Liver (tissue), 3 donors: Measurements from ENCODE around the gene ETFBKMT.

Experiments
- EGR1 ChIP-seq, 2 donors: IDR thresholded peaks; 2 replicates each; pipeline ENCODE4 v1.6.1; 2016 to 2018; ENCODE audit warnings: antibody characterized with exemption in 2 of 2, low read depth in 2 of 2
- GABPA ChIP-seq, 2 donors: IDR thresholded peaks in 1 of 2; conservative IDR thresholded peaks in 1 of 2; 2 replicates each; pipeline ENCODE4 v1.6.1; 2016; ENCODE audit warnings: antibody characterized with exemption in 2 of 2, mild to moderate bottlenecking in 1 of 2, moderate library complexity in 1 of 2
- JUND ChIP-seq, 2 donors: IDR thresholded peaks; 2 replicates each; pipeline ENCODE4 v1.6.1; 2016; ENCODE audit warnings: antibody characterized with exemption in 2 of 2
- RAD21 ChIP-seq, 2 donors: IDR thresholded peaks; 2 replicates each; pipeline ENCODE4 v1.6.1; 2016; ENCODE audit warnings: antibody characterized with exemption in 2 of 2, mild to moderate bottlenecking in 2 of 2
- SP1 ChIP-seq: IDR thresholded peaks from 2 replicates; pipeline ENCODE4 v1.6.1; 2018; ENCODE audit warnings: antibody characterized with exemption, mild to moderate bottlenecking
- TAF1 ChIP-seq: conservative IDR thresholded peaks from 2 replicates; pipeline ENCODE4 v1.6.1; 2016; ENCODE audit warnings: antibody characterized with exemption, mild to moderate bottlenecking
- YY1 ChIP-seq: IDR thresholded peaks from 2 replicates; pipeline ENCODE4 v1.6.1; 2016; ENCODE audit warnings: antibody characterized with exemption, mild to moderate bottlenecking
- TF ChIP-seq, protein P1 (sequence below): fragments of 150-350 bp; IDR thresholded peaks from 2 replicates; pipeline ENCODE4 v1.5.1; 2017; ENCODE audit warnings: improper control_type of control experiment, low read depth, low read length; ENCODE audit not compliant: missing input control
- TF ChIP-seq, protein P2 (sequence below): IDR thresholded peaks from 2 replicates; pipeline ENCODE4 v1.6.1; 2016; ENCODE audit warnings: antibody characterized with exemption
- donor health status: healthy.
- donor health status: healthy.

DNA sequence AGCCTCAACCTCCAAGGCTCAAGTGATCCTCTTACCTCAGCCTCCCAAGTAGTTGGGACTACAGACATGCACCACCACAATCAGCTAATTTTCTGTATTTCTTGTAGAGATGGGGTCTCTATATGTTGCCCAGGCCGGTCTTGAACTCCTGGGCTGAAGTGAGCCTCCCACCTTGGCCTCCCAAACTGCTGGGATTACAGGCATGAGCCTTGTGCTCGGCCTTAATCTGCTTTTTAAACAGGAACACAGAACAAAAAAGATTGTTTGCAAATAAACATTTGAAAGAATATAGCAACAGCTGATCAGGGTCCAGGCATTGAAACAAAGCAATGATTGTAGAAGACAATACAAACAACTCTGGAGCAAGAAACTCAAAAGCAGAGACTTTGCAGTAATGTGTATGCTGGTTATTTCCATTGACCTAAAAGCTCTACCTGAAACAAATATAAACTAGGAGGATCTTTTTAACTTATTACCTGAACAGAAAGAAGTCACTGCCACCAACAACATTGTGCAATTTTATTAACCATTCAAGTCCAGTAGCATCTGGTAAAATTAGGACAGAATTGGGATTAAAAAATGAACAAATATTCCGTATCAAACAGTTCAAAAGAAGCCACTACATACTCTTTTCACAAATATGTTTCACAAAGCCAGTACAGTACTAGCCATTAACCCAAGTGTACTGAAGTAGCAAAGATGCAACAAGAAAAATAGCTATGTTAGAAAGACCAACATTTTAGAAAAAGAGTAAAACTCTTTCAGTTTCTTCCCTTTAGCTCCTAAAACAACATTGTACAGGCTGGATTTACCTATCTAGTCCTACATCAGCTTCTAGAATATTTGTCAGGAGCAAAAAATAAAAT, 55.2 kb downstream of the ETFBKMT start:
- TF ChIP-seq GABPA (IDR thresholded peaks at IDR 0.05 in 1 of 2, conservative IDR thresholded peaks at IDR 0.05 in 1 of 2) (no peak), RAD21 (IDR thresholded peaks at IDR 0.05) (no peak), EGR1 (IDR thresholded peaks at IDR 0.05; ENCODE audit: low read depth in 2 of 2) (no peak), TAF1 (no peak), JUND (IDR thresholded peaks at IDR 0.05) (no peak), SP1 (no peak), YY1 (no peak)
- TF ChIP-seq, protein P1, sequence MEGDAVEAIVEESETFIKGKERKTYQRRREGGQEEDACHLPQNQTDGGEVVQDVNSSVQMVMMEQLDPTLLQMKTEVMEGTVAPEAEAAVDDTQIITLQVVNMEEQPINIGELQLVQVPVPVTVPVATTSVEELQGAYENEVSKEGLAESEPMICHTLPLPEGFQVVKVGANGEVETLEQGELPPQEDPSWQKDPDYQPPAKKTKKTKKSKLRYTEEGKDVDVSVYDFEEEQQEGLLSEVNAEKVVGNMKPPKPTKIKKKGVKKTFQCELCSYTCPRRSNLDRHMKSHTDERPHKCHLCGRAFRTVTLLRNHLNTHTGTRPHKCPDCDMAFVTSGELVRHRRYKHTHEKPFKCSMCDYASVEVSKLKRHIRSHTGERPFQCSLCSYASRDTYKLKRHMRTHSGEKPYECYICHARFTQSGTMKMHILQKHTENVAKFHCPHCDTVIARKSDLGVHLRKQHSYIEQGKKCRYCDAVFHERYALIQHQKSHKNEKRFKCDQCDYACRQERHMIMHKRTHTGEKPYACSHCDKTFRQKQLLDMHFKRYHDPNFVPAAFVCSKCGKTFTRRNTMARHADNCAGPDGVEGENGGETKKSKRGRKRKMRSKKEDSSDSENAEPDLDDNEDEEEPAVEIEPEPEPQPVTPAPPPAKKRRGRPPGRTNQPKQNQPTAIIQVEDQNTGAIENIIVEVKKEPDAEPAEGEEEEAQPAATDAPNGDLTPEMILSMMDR, result no peak
- TF ChIP-seq, protein P2, sequence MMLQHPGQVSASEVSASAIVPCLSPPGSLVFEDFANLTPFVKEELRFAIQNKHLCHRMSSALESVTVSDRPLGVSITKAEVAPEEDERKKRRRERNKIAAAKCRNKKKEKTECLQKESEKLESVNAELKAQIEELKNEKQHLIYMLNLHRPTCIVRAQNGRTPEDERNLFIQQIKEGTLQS, result no peak
